DMS114 treated with DMSO at 0.1 percent for 48 hours (cell line): ENCODE measurements around the gene SUDS3.

Source experiments
- DNase-seq: peaks from one replicate; lab custom pipeline; 2025; ENCODE audit not compliant: unreplicated experiment; lab: John Stamatoyannopoulos, UW

The SUDS3 gene

DNA sequence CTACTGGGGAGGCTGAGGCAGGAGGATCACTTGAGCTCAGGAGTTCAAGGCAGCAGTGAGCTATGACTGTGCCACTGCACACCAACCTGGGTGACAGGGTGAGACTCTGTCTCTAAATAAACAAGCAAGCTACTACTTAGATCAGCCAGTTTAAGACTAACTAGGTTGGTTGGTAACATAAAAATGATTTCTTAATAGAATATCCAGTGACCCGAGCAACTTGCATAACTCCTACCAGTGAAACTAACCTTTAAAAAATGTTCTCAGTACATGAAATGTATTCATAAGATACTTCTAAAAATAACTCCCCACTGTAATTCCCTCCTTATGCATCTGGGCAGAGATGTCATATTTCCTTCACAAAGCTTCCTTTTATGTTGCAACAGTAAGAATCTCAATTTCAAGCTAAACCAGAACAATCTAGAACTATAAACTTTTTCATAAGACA, 19.5 kb upstream of the SUDS3 start:
- no peak for DNase-seq

DNA sequence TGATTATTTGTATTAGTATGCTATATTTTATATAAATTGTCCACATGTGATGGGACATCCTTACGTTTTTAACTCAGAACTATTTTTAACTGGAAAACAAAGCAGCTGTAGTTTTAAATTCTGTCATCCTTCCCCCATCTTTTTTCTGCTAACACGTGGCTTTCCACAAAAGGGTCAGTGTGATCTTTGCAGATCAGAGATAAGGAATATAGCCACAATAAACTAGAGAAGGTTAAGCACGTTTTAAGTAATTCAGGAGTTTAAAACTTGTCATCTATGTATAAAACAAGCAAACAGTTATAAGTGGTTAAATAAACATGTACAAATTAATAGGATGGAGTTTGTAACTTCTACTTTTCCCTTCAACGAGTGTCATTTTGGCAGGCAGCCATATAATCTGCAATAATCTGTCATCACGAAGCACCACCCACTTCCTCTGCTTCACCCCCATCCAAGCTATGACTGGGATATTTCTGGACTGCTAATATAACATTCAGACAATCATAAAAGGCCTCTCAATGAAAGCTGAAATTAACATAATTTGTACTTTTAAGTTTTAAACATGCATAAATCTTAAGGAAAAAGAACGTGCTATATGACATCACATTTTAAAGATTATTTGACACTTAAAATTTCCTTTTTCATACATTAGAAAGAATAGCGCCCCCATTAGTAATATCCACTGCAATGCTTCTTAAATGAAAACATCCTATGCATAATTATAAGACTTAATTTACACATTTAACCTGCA, 18.9 kb upstream of the SUDS3 start:
- DNase-seq: no peak

DNA sequence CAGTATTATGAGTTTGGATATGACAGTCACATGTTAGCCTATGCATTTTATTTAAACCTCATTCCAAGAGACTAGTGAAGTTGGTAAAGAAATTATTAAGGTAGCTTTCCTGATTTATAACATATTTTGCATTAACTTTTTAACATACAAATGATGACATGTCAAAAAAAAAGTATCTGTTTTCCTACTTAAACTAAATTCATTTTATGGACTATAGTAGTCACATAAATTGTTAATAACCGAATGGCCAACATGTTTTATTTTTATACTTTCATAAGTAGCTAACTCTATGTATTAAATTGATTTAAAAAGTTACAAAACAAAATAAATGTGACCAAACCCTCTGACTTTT, 18.4 kb upstream of the SUDS3 start:
- DNase-seq: no peak

- DNase-seq: no peak
Measured at GRCh38 chr12:118358612-118359540, 17.5 kb upstream of the SUDS3 start.

DNA sequence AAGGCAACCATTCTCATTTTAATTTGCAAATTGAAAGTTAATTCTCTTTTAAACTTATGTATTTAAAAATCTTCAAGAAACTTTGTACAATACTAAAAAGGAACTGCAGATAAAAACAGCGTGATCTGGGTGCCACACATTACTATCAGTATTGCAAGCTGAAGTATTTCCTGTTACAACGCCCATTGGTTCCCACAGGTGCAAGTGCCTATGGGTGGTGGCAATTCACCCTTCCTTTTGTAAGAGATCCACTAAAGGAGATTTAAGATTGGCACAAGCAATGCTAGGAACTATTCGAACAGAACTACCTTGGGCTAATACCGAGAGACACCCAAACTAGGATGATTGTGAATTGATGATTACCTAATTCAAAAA, 16.8 kb upstream of the SUDS3 start:
- no peak for DNase-seq

- DNase-seq: no peak
Measured at GRCh38 chr12:118361092-118361404, 15.3 kb upstream of the SUDS3 start.

- no peak for DNase-seq
Measured at GRCh38 chr12:118361889-118362288, 14.5 kb upstream of the SUDS3 start.

- DNase-seq: no peak
Measured at GRCh38 chr12:118368821-118369220, 7.5 kb upstream of the SUDS3 start.

DNA sequence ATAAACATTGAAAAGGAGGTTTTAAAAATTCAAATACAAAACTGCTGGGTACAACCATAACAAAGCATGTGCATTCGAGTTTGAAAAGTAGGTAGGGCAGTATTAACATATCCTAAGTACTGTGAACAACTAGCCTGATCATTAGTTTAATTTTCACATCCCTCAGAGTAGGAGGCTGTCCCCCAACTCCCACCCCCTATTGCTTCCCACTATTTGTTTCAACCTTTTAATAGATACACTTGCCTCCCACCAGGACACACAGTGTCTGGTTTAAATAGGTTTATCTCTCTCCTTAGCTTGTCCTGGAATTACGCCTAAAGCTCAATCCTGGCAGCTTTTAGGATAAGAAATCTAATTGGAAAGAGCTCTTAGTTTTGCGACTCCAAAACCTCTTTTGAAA, 5.8 kb upstream of the SUDS3 start:
- no peak for DNase-seq

DNA sequence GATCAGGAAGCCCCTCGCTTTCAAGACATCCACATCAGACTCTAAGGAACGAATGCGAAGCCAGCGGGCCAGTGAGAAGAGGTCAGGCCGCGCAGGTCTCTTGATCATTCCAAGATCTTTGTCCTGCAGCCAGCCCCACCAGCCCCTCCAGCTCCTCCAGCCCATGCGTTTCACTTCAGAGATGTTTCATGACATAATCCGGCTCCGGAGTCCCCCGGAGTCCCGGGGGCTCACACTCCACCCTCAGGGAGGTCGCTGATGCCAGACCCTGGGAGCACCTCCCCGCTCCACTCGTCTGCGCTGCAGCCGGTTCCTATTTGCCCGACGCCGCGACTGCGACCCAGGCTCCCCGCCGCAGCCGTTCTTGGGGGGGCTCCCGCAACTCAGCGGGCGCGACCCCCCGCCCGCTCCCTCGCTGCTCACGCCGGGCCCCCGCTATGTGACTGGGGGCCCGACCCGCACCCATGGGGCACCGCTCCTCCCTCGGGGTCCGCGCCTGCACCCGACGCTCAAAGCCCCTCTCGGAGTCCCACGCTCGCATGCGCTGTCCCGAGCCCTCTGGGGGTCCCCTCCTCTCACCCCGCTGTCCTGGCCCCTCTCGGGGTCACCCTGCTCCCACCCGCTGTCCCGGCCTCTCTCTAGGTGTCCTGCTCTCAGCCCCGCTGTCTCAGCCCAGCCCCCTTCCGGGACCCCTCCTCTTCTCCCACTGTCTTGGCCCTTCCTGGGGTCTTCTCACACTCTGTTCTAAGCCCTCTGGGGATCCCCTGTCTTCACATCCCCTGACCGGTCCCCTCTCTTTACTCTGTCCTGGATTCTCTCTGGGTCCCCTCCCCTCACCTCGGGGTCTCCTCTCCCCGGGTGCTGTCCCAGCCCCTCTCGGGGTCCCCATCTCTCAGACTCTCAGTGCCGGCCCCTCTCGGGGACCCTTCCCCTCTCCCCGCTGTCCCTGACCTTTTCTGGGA, 4.8 kb upstream of the SUDS3 start:
- DNase-seq: no peak

DNA sequence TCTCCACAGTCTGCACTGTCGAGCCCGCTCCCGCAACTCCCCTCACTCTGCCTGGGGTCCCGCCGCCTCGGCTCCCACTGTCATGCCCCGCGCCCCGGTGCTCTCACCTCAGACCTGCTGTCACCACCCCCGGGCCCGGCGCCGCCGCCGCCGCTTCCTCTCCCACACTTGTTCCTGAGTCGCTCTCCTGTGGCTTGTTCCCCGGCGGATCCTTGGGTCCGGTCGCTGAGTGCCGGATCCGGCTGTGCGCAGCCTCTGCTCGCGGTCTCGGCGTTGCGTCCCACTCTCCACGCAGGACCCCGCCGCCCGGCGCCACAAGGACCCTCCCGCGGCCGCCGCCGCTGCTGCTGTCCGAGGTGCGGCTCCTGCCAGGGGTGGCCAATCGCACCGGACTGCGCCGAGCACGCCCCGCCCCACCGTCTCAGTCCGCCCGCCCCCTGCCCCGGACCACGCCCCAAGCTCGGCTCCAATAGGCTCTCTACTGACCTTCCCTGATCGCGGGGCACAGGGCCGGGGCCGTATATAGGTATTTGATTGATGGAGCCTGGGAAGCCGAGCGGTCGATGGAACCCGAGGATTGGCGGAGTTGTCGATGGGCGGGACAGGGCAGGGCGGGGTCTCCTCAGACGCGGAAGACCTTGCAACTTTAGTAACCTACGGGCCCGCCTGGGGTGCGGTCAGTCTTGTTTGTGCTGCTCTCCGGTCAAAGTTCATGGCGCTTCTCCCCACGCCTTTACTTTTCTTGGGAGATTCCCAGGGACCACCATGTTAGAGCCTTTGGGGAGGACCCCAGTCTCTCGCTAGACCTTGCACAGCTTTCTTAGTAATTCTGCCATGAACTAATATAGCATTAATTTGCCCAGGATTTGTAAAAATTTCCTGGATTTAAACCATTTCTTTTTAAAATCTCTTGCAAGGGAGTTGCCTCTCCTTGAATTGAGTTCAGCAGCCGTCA, 3.5 kb upstream of the SUDS3 start, which contains the start of gene TAOK3:
TSS of gene TAOK3 (minus strand) at position 367 of the 955 bp plus-strand sequence. CDS start 117,340 bp downstream, outside the sequence.
- DNase-seq: peak; percentile 99

- DNase-seq: no peak
Measured at GRCh38 chr12:118373616-118374015, 2.7 kb upstream of the SUDS3 start.

DNA sequence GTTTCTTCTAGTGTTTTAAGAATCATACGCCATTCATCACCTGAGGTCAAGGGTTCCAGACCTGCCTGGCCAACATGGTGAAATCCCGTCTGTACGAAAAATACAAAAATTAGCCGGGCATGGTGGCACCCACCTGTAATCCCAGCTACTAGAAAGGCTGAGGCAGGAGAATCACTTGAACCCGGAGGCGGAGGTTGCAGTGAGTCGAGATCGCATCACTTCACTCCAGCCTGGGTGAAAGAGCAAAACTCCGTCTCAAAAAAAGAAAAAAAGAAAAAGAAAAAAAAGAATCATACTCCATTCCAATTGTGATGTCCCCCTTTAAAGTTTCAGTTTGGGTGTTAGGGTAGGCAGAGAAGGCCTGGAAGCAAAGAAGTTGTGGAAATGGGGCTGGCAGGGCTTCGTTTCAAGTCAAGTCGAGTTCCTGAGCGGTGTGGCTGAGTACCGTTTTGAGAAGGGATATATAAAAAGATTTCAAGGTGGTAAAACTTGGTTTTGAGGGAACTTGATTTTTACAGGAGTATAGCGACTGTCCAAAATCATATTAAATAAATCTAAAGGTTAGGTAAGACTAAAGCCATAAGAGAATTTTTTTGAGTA, 2.1 kb upstream of the SUDS3 start:
- DNase-seq: no peak

DNA sequence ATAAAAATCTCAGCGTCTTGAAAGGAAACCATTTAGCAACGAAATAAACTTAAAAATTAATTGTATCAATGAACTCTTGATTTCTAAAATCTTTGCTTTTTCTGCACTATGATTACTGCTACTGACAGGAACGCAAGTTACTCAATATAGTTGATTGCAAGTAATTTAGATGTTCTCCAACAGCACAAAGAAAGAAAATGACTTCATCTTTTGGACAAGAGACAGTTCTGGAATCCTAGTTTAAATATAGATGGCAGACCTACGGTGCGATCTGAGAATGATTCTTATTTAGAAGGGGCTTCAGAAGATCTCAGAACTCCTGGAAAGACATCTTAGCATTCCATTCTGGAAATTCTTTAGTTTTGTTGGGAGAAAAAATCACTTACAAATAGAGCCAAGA, 1.4 kb upstream of the SUDS3 start:
- no peak for DNase-seq

DNA sequence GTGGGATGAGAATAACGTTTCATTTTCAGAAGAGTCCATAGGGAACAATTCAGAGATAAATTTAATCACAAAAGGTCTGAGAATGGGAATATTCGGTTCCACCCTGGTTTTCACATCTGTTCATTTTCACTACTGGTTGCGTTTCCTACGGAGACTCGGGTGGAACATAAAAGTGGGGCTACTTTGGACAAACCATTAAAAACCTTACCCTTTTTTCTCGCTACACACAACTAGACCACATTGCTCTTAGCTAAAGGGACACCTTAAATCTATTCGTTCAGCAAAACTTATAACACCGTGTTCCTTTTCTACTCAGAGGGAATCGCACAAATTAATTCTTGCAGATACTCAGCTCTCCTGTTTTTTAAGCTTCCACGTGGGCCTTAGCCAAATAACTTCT, 1.0 kb upstream of the SUDS3 start:
- DNase-seq: no peak

DNA sequence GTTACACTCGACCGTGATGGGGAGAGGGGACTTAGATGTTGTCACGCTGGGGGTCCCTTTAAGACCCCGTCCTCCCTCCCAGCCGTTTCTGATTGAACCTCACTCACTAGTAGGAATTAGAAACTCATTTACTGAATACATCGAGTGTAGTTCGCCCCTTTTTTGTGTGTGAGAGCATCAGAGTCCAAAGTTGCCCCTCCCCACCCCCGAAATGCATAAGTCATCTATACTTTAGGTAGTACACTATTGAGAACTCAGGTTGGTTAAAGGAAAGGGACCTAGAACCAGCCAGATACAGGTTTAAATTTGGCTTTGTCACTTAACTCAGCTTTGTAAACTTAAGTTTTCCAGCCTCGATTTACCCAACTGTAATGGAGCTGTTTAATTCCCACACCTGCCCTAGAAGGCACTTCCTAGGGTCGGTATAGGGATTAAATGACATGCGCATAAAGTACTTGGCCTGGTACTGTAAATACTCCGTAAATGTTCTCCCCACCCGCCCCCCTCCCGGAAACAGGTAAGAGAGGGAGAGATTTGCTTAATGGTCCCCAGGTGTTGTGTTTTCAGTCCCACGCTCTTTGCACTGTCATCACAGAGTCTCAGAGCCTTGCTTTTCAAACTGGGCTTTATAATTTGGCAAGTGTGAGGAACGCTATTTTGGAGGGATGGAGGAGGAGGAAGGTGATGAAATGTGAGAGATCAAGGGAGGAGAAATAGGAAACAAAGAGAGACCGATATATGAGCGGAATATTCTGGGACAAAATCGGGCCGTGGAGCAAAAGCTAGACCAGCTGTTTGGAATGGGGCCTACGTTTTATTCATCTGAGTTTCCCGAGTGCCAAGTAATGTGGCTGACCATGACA, 897 bp downstream of the SUDS3 start:
- peak; percentile 51 for DNase-seq

- DNase-seq: peak; percentile 51
Measured at GRCh38 chr12:118377884-118378470, 1.6 kb downstream of the SUDS3 start.

DNA sequence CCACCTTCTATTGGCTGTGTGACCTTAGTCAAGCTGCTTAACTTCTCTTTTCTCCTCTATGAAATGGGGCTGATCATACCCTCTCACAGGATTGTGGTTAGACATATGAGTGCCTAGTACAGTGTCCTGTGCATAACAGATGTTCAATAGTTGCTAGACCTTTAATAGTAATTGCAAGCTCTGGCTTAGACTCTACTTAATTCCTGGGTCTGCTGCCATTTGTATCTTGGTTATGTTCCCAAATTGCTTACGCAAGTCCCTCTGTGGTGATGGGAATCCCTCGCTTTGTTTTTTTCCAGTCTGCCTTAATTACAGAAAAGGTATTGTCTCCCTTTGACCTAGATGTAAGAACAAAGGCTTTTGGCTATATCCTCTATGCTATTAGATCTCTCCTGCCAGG, 15.1 kb downstream of the SUDS3 start:
- no peak for DNase-seq
